SK-N-SH treated with all-trans-retinoic acid at 6 μM for 48 hours (cell line): ENCODE measurements around the gene PRRG1.

Experiments
- ATAC-seq: fragments of 200-7000 bp; cut with Tn5 transposase; 3 replicates; pipeline ENCODE4 v1.9.1; 2020; ENCODE audit warnings: mild to moderate bottlenecking, moderate library complexity
- ARNTL ChIP-seq: fragments of 450-650 bp; formaldehyde crosslinking; IDR thresholded peaks from 2 replicates; pipeline ENCODE4 v1.5.0; 2020; ENCODE audit warnings: low read depth, mild to moderate bottlenecking, moderate library complexity, borderline replicate concordance
- BACH2 ChIP-seq: fragments of 250-450 bp; sonication (Bioruptor Pico); IDR thresholded peaks from 2 replicates; pipeline ENCODE4 v1.9.0; 2021; ENCODE audit warnings: mild to moderate bottlenecking, borderline replicate concordance
- CSDC2 ChIP-seq: fragments of 250-450 bp; sonication (Bioruptor Pico); IDR thresholded peaks from 2 replicates; pipeline ENCODE4 v1.5.0; 2020; ENCODE audit warnings: mild to moderate bottlenecking, moderate library complexity
- ESRRG ChIP-seq: fragments of 250-450 bp; sonication (Bioruptor Pico); IDR thresholded peaks from 2 replicates; pipeline ENCODE4 v1.6.1; 2021; ENCODE audit warnings: mild to moderate bottlenecking
- GLIS3 ChIP-seq: fragments of 250-450 bp; sonication (Bioruptor Pico); IDR thresholded peaks from 2 replicates; pipeline ENCODE4 v1.5.0; 2020; ENCODE audit warnings: mild to moderate bottlenecking, moderate library complexity
- ISL1 ChIP-seq: fragments of 250-450 bp; sonication (Bioruptor Pico); IDR thresholded peaks from 2 replicates; pipeline ENCODE4 v2.1.2; 2022; ENCODE audit warnings: mild to moderate bottlenecking, moderate library complexity
- OSR1 ChIP-seq: fragments of 250-450 bp; sonication (Bioruptor Pico); IDR thresholded peaks from 2 replicates; pipeline ENCODE4 v1.8.0; 2022; ENCODE audit warnings: moderate library complexity, mild to moderate bottlenecking, inconsistent platforms
- PATZ1 ChIP-seq: fragments of 250-450 bp; sonication (Bioruptor Pico); IDR thresholded peaks from 2 replicates; pipeline ENCODE4 v1.8.0; 2020; ENCODE audit warnings: mild to moderate bottlenecking, moderate library complexity, borderline replicate concordance
- PPARA ChIP-seq: fragments of 250-450 bp; sonication (Bioruptor Pico); IDR thresholded peaks from 2 replicates; pipeline ENCODE4 v1.5.0; 2020; ENCODE audit warnings: mild to moderate bottlenecking, borderline replicate concordance
- RARB ChIP-seq: fragments of 250-450 bp; sonication (Bioruptor Pico); IDR thresholded peaks from 2 replicates; pipeline ENCODE4 v1.8.0; 2021; ENCODE audit warnings: mild to moderate bottlenecking, moderate library complexity
- SNAI2 ChIP-seq: fragments of 250-450 bp; sonication (Bioruptor Pico); IDR thresholded peaks from 2 replicates; pipeline ENCODE4 v1.5.0; 2020; ENCODE audit warnings: mild to moderate bottlenecking, moderate library complexity
- TOX ChIP-seq: fragments of 250-450 bp; sonication (Bioruptor Pico); IDR thresholded peaks from 2 replicates; pipeline ENCODE4 v1.8.0; 2021; ENCODE audit warnings: mild to moderate bottlenecking, moderate library complexity, borderline replicate concordance
- TSHZ2 ChIP-seq: fragments of 250-450 bp; sonication (Bioruptor Pico); IDR thresholded peaks from 2 replicates; pipeline ENCODE4 v1.5.0; 2020; ENCODE audit warnings: mild to moderate bottlenecking, moderate library complexity
- ZC3H10 ChIP-seq: fragments of 250-450 bp; sonication (Bioruptor Pico); IDR thresholded peaks from 2 replicates; pipeline ENCODE4 v1.5.1; 2021; ENCODE audit warnings: mild to moderate bottlenecking, moderate library complexity
- ZFP3 ChIP-seq: fragments of 250-450 bp; sonication (Bioruptor Pico); IDR thresholded peaks from 2 replicates; pipeline ENCODE4 v1.5.0; 2020; ENCODE audit warnings: mild to moderate bottlenecking, moderate library complexity
- ZFP30 ChIP-seq: fragments of 450-650 bp; formaldehyde crosslinking; IDR thresholded peaks from 2 replicates; pipeline ENCODE4 v1.5.0; 2022; ENCODE audit warnings: mild to moderate bottlenecking, moderate library complexity
- ZNF70 ChIP-seq: fragments of 450-650 bp; formaldehyde crosslinking; IDR thresholded peaks from 2 replicates; pipeline ENCODE4 v1.5.0; 2020; ENCODE audit warnings: mild to moderate bottlenecking, moderate library complexity
- ZNF8 ChIP-seq: fragments of 450-650 bp; formaldehyde crosslinking; IDR thresholded peaks from 2 replicates; pipeline ENCODE4 v1.5.0; 2020; ENCODE audit warnings: mild to moderate bottlenecking, moderate library complexity
- TF ChIP-seq, protein P1 (sequence below): fragments of 250-450 bp; sonication (Bioruptor Pico); IDR thresholded peaks from 2 replicates; pipeline ENCODE4 v1.8.0; 2021; ENCODE audit warnings: low read depth, mild to moderate bottlenecking, moderate library complexity, borderline replicate concordance
- TF ChIP-seq, protein P2 (sequence below): fragments of 250-450 bp; sonication (Bioruptor Pico); IDR thresholded peaks from 2 replicates; pipeline ENCODE4 v1.5.1; 2021; ENCODE audit warnings: mild to moderate bottlenecking, moderate library complexity

The PRRG1 gene

GRCh38 chrX:37331546-37331945 lies 17.6 kb upstream of the PRRG1 start:
- ATAC-seq = no peak
- TF ChIP-seq ZNF70 (CRISPR knock-in tag) = no peak
- no peak for TF ChIP-seq ZNF8 (CRISPR knock-in tag)
- TF ChIP-seq ZC3H10 = no peak
- no peak for TF ChIP-seq RARB
- TF ChIP-seq, protein P1, sequence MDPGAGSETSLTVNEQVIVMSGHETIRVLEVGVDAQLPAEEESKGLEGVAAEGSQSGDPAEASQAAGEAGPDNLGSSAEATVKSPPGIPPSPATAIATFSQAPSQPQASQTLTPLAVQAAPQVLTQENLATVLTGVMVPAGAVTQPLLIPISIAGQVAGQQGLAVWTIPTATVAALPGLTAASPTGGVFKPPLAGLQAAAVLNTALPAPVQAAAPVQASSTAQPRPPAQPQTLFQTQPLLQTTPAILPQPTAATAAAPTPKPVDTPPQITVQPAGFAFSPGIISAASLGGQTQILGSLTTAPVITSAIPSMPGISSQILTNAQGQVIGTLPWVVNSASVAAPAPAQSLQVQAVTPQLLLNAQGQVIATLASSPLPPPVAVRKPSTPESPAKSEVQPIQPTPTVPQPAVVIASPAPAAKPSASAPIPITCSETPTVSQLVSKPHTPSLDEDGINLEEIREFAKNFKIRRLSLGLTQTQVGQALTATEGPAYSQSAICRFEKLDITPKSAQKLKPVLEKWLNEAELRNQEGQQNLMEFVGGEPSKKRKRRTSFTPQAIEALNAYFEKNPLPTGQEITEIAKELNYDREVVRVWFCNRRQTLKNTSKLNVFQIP = no peak
- TF ChIP-seq ISL1 = no peak
- no peak for TF ChIP-seq OSR1 (CRISPR knock-in tag)
- TF ChIP-seq PATZ1 = no peak
- no peak for TF ChIP-seq ARNTL (CRISPR knock-in tag)
- TF ChIP-seq ZFP30 (CRISPR knock-in tag) = no peak
- TF ChIP-seq, protein P2, sequence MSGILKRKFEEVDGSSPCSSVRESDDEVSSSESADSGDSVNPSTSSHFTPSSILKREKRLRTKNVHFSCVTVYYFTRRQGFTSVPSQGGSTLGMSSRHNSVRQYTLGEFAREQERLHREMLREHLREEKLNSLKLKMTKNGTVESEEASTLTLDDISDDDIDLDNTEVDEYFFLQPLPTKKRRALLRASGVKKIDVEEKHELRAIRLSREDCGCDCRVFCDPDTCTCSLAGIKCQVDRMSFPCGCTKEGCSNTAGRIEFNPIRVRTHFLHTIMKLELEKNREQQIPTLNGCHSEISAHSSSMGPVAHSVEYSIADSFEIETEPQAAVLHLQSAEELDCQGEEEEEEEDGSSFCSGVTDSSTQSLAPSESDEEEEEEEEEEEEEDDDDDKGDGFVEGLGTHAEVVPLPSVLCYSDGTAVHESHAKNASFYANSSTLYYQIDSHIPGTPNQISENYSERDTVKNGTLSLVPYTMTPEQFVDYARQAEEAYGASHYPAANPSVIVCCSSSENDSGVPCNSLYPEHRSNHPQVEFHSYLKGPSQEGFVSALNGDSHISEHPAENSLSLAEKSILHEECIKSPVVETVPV (CRISPR knock-in tag) = no peak
- no peak for TF ChIP-seq TSHZ2
- no peak for TF ChIP-seq ESRRG (CRISPR knock-in tag)
- no peak for TF ChIP-seq PPARA
- no peak for TF ChIP-seq TOX (CRISPR knock-in tag)
- no peak for TF ChIP-seq GLIS3 (CRISPR knock-in tag)
- no peak for TF ChIP-seq CSDC2 (CRISPR knock-in tag)
- TF ChIP-seq ZFP3 (CRISPR knock-in tag) = no peak

DNA sequence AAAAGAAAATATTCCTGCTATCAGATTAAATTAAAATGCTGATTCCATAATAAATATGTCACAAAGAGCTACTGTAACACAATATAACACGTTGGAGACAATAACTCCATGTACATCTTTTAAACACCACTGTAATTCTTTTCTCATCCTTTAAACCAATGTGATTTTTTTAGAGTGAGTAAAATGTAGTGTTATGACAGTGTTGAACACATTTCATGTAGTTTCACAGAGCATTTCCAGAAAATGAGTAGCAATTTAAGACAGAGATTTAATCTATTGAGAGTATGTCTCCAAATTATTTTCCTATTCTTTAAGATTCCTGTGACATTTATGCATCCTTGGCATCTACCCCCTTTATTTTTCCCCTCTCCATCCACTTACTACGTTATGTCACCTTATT lies 17.1 kb upstream of the PRRG1 start:
- TF ChIP-seq ARNTL (CRISPR knock-in tag) (no peak), TSHZ2 (no peak), ZNF70 (CRISPR knock-in tag) (no peak), ZFP3 (CRISPR knock-in tag) (no peak), RARB (no peak), BACH2 (no peak), PPARA (no peak), PATZ1 (no peak), ZNF8 (CRISPR knock-in tag) (no peak), GLIS3 (CRISPR knock-in tag) (no peak), ZFP30 (CRISPR knock-in tag) (no peak), SNAI2 (no peak)
- TF ChIP-seq, protein P2 (CRISPR knock-in tag) = no peak
- TF ChIP-seq, protein P1 = no peak
- ATAC-seq = no peak
